NCI-H446 treated with DMSO at 0.1 percent for 48 hours (cell line): ENCODE results near the gene CDK6.

ENCODE experiments used
- DNase-seq: peaks from one replicate; lab custom pipeline; 2025; lab: John Stamatoyannopoulos, UW

The CDK6 gene

GRCh38 chr7:92735707-92736106 is 100.7 kb downstream of the CDK6 start:
- no peak for DNase-seq

DNA sequence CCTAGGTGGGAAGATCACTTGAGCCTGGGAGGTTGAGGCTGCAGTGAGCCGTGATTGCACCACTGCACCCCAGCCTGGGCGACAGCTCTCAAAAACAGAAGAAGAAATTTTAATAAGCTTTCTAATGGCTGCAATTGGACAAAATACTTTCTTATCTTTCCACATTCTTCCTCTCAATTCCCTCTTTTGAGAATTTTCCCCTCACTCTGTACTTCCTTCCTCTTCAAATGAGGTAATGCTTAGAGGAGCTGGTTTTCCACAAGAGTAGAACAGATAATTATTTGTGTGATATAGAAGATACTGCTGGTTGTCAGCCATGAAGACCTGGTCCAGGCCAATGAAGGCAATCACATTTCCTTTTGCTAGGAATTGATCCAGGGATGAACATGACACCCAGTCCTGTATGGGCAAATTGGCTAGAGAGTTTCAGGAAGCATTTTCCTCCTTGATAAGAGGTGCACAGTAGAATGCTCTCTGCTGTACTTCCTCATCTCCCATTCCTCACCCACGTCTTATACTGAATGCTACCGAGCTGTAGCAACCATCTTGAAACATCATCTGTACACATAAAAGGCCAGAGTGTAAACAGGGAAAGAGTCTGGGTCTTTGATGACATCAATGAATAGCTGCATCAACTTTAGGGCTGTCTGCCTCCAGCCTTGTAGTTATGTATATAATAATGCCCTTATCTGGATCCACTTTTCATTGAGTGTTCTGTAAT is 103.9 kb downstream of the CDK6 start:
- no peak for DNase-seq

- no peak for DNase-seq
Observed at GRCh38 chr7:92731335-92732063, 104.9 kb downstream of the CDK6 start.

DNA sequence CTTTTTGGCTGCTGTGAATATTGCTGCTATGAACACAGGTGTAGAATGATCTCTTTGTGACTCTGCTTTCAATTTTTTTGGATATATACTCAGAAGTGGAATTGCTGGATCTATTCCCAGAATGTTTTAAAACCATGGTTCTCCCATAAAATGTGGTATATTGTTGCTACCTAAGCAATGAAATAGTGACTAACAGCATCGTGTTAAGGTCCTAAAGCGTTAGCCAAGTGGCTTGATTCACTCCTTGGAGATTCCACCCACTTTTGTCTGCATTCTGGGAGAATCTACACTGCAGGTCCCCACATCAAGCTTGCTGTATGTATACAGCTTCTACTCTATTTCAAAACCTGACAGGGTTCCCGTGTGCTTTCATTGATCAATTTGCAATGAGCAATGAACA is 105.6 kb downstream of the CDK6 start:
- no peak for DNase-seq

DNA sequence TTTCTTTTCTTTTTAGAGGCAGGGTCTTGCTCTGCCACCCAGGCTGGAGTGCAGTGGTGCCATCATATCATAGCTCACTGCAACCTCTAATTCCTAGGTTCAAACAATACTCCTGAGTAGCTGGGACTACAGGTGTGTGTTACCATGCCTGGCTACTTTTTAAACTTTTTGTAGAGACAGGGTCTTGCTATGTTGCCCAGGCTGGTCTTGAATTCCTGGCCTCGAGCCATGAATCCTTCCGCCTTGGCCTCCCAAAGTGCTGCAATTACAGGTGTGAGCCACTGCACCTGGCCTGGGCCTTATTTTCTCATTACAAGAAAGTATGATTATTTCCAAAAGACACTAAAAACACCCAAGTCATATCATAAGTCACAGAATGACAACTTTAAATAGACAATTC is 106.6 kb downstream of the CDK6 start:
- DNase-seq, result no peak

- DNase-seq, result no peak
Observed at GRCh38 chr7:92729172-92729571, 107.2 kb downstream of the CDK6 start.

DNA sequence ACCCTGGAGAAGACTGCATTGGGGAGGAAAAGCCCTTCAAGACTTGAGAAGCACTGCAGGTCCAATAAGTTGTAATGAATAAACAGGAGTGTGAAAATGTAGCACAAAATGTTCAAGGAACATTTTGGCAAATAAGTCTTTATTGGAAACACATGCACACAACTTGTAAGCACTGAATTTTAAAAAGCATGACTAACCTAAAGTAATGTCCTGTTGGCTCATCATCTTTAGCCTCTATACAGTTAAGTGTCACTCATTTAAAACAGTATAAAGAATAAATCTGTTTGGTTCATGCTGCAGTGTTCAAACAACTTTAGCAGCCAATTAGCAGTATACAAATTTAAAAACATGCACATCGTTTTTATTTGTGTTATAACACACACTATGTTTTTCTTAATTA is 108.6 kb downstream of the CDK6 start:
- DNase-seq, result no peak

DNA sequence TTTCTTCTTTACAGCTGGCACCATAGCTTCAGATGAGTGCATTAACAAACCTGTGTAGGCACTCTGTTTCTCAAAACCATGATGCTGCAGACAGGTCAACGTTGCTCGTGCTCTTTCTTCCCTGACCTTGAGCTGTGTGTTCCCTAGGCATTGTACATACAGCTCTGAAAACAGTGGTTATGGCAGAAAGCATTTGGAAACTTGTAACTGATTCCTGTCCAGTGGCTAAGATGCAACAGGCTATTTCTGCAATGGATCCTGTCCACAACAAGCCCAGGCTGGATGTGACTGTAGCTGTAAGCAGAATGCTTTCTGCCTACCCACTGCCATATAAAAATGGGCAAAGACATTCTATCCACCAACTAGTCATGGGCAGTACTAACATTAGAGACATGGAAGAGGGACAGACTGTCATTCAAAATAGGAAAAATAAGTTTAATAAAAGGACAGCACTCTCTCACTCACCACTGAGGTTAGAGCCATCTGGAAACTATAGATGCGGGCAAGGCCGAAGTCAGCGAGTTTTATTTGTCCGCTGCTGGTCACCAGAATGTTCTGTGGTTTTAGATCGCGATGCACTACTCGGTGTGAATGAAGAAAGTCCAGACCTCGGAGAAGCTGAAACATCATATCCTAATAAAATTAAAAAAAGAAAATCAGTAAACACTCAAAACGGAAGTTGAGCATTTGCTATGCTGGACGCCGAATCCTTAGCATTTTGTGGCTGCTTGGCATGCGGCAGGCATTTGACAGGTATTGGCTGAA is 111.0 kb downstream of the CDK6 start:
- no peak for DNase-seq

- DNase-seq, result no peak
Observed at GRCh38 chr7:92723943-92724342, 112.4 kb downstream of the CDK6 start.

GRCh38 chr7:92723205-92723604 is 113.2 kb downstream of the CDK6 start:
- no peak for DNase-seq

DNA sequence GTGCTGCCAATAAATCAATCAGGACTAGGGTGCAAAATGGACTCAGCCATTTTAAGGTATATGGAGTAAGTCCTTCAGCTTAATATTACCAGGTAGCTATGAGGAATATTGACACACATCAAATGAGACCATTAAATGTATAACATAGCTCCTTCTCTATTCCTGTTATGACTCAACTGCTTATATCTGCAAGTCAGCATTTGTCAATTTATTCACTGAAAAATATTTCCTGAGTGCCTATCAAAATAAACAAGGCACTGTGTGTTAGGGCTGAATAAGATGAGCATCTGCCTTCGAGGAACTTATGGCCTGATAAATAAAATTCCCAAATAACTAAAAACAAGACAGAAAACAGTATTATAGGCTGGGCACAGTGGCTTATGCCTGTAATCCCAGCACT is 113.8 kb downstream of the CDK6 start:
- DNase-seq, result no peak

GRCh38 chr7:92720604-92721350 is 115.6 kb downstream of the CDK6 start:
- no peak for DNase-seq

- DNase-seq, result no peak
Observed at GRCh38 chr7:92717993-92718716, 118.2 kb downstream of the CDK6 start.

DNA sequence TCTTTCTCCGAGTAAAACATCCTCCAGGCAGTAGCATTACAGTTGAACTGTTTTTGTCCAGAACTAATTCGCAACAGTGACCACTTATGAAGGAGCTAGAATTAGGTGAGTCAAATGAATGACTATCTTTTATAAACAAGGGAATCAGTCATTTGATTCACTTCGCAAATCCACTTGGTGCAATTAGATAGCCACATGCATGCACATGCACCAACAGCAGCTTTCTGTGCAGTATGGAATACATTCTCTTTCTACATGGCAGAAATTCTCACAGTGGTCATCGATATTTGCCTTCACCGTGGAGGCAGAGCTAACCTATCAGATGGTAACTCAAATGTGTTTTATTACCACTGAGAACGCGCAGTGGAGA is 118.8 kb downstream of the CDK6 start:
- no peak for DNase-seq

- no peak for DNase-seq
Observed at GRCh38 chr7:92716825-92717580, 119.4 kb downstream of the CDK6 start.

- no peak for DNase-seq
Observed at GRCh38 chr7:92715963-92716362, 120.4 kb downstream of the CDK6 start.

- DNase-seq, result no peak
Observed at GRCh38 chr7:92714767-92715166, 121.6 kb downstream of the CDK6 start.

- no peak for DNase-seq
Observed at GRCh38 chr7:92714280-92714679, 122.1 kb downstream of the CDK6 start.

DNA sequence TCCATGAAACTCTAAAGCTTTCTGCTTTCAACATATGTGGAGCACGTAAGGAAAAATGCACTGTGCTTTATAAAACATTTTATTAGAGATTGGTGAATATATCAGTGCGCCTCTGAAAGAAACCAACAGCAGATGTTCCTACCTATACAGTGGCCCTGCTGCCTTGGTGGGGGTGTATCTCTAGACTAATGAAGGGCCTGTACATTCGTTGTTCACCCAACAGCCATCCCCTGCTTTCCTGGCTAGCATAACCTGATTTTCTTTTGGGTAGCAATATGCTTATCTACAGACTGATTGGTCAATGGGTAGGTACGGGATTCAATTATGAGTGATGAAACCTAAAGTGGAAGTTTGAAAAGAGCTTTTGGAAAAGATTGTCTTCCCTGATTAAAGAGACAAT is 126.5 kb downstream of the CDK6 start:
- no peak for DNase-seq

GRCh38 chr7:92709150-92709549 is 127.2 kb downstream of the CDK6 start:
- DNase-seq, result no peak
